Vagina (tissue), 2 donors: ENCODE data around the gene SRSF11.

Experiments used
- POLR2A ChIP-seq, 2 donors: fragments of 450-650 bp; IDR thresholded peaks; one replicate each; pipeline ENCODE4 v1.6.1; 2017; ENCODE audit warnings: antibody characterized with exemption in 2 of 2, mild to moderate bottlenecking in 2 of 2, moderate library complexity in 2 of 2
- TF ChIP-seq, protein P1 (sequence below), 3 experiments: fragments of 450-650 bp in 2 of 3; fragments of 200-600 bp in 1 of 3; sonication (generic) in 1 of 3; IDR thresholded peaks; one replicate each; pipeline ENCODE4 v1.5.1; 2017 to 2019; ENCODE audit warnings: antibody characterized with exemption in 3 of 3, mild to moderate bottlenecking in 2 of 3, moderate library complexity in 2 of 3

DNA sequence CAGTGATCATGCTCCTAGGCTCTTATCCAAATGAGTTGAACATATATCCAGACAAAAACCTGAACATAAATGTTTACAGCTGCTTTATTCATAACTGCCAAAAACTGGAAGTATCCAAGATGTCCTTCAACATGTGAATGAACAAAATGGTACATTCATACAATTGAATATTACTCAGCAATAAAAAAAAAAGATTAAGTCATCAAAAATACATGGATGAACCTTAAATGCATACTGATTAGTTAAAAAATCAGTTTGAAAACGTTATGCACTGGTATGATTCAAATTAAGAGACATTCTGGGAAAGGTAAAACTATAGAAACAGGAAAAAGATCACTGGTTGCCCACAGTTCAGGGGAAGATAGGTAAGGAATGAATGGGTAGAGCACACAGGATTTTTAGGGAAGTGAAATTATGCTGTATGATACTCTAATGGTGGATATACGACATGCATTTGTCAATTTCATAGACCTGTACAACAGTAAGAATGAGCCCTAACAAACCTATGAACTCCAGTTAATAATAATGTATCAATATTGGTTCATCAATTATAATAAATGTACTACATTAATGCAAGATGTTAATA lies 18.9 kb upstream of the SRSF11 start:
- TF ChIP-seq, protein P1, sequence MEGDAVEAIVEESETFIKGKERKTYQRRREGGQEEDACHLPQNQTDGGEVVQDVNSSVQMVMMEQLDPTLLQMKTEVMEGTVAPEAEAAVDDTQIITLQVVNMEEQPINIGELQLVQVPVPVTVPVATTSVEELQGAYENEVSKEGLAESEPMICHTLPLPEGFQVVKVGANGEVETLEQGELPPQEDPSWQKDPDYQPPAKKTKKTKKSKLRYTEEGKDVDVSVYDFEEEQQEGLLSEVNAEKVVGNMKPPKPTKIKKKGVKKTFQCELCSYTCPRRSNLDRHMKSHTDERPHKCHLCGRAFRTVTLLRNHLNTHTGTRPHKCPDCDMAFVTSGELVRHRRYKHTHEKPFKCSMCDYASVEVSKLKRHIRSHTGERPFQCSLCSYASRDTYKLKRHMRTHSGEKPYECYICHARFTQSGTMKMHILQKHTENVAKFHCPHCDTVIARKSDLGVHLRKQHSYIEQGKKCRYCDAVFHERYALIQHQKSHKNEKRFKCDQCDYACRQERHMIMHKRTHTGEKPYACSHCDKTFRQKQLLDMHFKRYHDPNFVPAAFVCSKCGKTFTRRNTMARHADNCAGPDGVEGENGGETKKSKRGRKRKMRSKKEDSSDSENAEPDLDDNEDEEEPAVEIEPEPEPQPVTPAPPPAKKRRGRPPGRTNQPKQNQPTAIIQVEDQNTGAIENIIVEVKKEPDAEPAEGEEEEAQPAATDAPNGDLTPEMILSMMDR (IDR thresholded peaks at IDR 0.05) = no peak
- no peak for TF ChIP-seq POLR2A (IDR thresholded peaks at IDR 0.05)
